Activated CD8-positive, alpha-beta memory T cell treated with anti-CD3 and anti-CD28 coated beads for 24 hours (primary cell): ENCODE data around the gene CYBRD1.
"Not testable (repeated sequence)": the region's sequence is repeated elsewhere in the genome, so short reads cannot be mapped to it uniquely, and the experiment has no call there.

Experiments
- DNase-seq: peaks from one replicate; pipeline ENCODE4 v3.0.0-alpha.2; 2020

The CYBRD1 gene

GRCh38 chr2:171522052-171522787 is at the start of gene CYBRD1:
CYBRD1 (plus strand) TSS chr2:171522474; CDS start chr2:171522546, 72 bp downstream.
- DNase-seq: peak; percentile 62

- no peak for DNase-seq
Measured at GRCh38 chr2:171475979-171476378, 46.3 kb upstream of the CYBRD1 start.

- DNase-seq: no peak
Measured at GRCh38 chr2:171478345-171478744, 43.9 kb upstream of the CYBRD1 start.

GRCh38 chr2:171479154-171479814 is 43.0 kb upstream of the CYBRD1 start:
- no peak for DNase-seq

- no peak for DNase-seq
Measured at GRCh38 chr2:171480908-171481307, 41.4 kb upstream of the CYBRD1 start.

- no peak for DNase-seq
Measured at GRCh38 chr2:171482308-171482707, 40.0 kb upstream of the CYBRD1 start.

- no peak for DNase-seq
Measured at GRCh38 chr2:171482877-171483276, 39.4 kb upstream of the CYBRD1 start.

- DNase-seq: no peak
Measured at GRCh38 chr2:171483793-171484192, 38.5 kb upstream of the CYBRD1 start.

- DNase-seq: no peak
Measured at GRCh38 chr2:171485116-171485515, 37.2 kb upstream of the CYBRD1 start.

GRCh38 chr2:171487201-171487600 is 35.1 kb upstream of the CYBRD1 start:
- DNase-seq: no peak

GRCh38 chr2:171487803-171488259 is 34.4 kb upstream of the CYBRD1 start:
- DNase-seq: no peak

- DNase-seq: no peak
Measured at GRCh38 chr2:171490577-171490976, 31.7 kb upstream of the CYBRD1 start.

GRCh38 chr2:171491292-171491691 is 31.0 kb upstream of the CYBRD1 start:
- DNase-seq: no peak

- no peak for DNase-seq
Measured at GRCh38 chr2:171492664-171493063, 29.6 kb upstream of the CYBRD1 start.

GRCh38 chr2:171497664-171498063 is 24.6 kb upstream of the CYBRD1 start:
- not testable (repeated sequence) for DNase-seq

- DNase-seq: no peak
Measured at GRCh38 chr2:171505374-171505773, 16.9 kb upstream of the CYBRD1 start.

- DNase-seq: no peak
Measured at GRCh38 chr2:171509945-171510731, 12.1 kb upstream of the CYBRD1 start.

- no peak for DNase-seq
Measured at GRCh38 chr2:171512014-171512413, 10.3 kb upstream of the CYBRD1 start.

- no peak for DNase-seq
Measured at GRCh38 chr2:171512683-171513195, 9.5 kb upstream of the CYBRD1 start.

- no peak for DNase-seq
Measured at GRCh38 chr2:171513719-171514160, 8.5 kb upstream of the CYBRD1 start.

- no peak for DNase-seq
Measured at GRCh38 chr2:171514908-171515582, 7.2 kb upstream of the CYBRD1 start.

GRCh38 chr2:171515672-171516298 is 6.5 kb upstream of the CYBRD1 start:
- no peak for DNase-seq
